ENCODE results near the gene SGK2.
"Not testable (repeated sequence)": the region's sequence is repeated elsewhere in the genome, so short reads cannot be mapped to it uniquely, and the experiment has no call there.

Gene SGK2

DNA sequence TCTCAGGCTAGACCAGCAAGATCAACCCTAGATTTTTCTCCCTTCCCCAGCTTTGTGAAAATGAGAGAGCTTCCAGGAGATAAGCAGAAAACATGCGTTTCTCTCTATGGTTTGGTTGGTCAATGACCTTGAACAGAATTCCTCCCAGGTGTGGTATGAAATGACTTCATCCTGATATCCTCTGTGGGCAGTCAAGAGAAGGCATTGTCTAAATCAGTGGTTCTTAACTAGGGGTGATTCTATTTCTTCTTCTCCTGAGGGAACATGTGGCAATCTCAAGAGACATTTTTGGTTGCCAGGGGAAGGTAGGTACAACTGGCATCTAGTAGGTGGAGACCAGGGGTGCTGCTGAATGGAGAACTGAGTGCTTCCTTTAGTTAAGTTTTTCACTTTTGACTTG is 44.3 kb downstream of the SGK2 start:
- DNase-seq: no peak

- no peak for DNase-seq
Measured at GRCh38 chr20:43605715-43606114, 46.9 kb downstream of the SGK2 start.

DNA sequence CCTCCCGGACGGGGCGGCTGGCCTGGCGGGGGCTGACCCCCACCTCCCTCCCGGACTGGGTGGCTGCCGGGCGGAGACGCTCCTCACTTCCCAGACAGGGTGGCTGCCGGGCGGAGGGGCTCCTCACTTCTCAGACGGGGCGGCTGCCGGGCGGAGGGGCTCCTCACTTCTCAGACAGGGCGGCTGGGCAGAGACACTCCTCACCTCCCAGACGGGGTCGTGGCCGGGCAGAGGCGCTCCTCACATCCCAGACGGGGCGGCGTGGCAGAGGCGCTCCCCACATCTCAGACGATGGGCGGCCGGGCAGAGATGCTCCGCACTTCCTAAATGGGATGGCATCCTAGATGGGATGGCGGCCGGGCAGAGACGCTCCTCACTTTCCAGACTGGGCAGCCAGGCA is 48.5 kb downstream of the SGK2 start:
- not testable (repeated sequence) for DNase-seq

GRCh38 chr20:43631598-43631997 is 72.8 kb downstream of the SGK2 start:
- no peak for DNase-seq
